IMR-90 (cell line): ENCODE results near the gene C1GALT1C1. TPM values are rescaled to one million over a fixed set of nuclear protein-coding genes. Genes with fewer than 3 reads are reported as not detected.

ENCODE experiments used
- ATAC-seq: fragments of 200-7000 bp; cut with Tn5 transposase; 2 replicates; pipeline ENCODE4 v1.9.1; 2020; ENCODE audit warnings: low read depth, mild to moderate bottlenecking, moderate library complexity
- BruUV-seq: library from RNA; stranded (reverse); fragments of 400-500 nt; replicated peaks from 2 replicates; lab custom pipeline; 2021; lab: Mats Ljungman, UMichigan
- CTCF ChIA-PET: fragments of 300-600 bp; formaldehyde crosslinking; extraction: SDS; loops from one replicate; lab custom pipeline; 2021; ENCODE audit warnings: antibody characterized with exemption; lab: Yijun Ruan, JAX
- POLR2A ChIA-PET: fragments of 300-600 bp; sonication (Branson Sonifier 250); formaldehyde crosslinking; loops from one replicate; lab custom pipeline; 2022; ENCODE audit warnings: antibody characterized with exemption; ENCODE audit not compliant: unreplicated experiment; lab: Charles Lee
- DNase-seq: peaks from one replicate; pipeline ENCODE4 v3.0.0; 2013
- H2AFZ ChIP-seq: replicated peaks from 2 replicates; pipeline ENCODE3; 2013; ENCODE audit warnings: low read length, mild to moderate bottlenecking; ENCODE audit not compliant: poor library complexity
- H2AK5ac ChIP-seq: 2 replicates; pipeline ENCODE4 v1.6.1; 2013; ENCODE audit warnings: low read depth, low read length, inconsistent platforms
- H2AK9ac ChIP-seq: replicated peaks from 2 replicates; pipeline ENCODE3; 2013; ENCODE audit warnings: mild to moderate bottlenecking, low read depth, low read length, moderate library complexity; ENCODE audit not compliant: poor library complexity
- H2BK120ac ChIP-seq: 2 replicates; pipeline ENCODE4 v1.6.1; 2013; ENCODE audit warnings: low read depth, low read length, inconsistent platforms
- H2BK15ac ChIP-seq: 3 replicates; pipeline ENCODE4 v1.6.1; 2013; ENCODE audit warnings: low read depth, low read length, inconsistent platforms
- H2BK20ac ChIP-seq: 2 replicates; pipeline ENCODE4 v1.6.1; 2013; ENCODE audit warnings: low read depth, mild to moderate bottlenecking, inconsistent platforms, low read length, moderate library complexity
- H2BK5ac ChIP-seq: 2 replicates; pipeline ENCODE4 v1.6.1; 2013; ENCODE audit warnings: mild to moderate bottlenecking, low read depth, low read length, inconsistent platforms; ENCODE audit not compliant: poor library complexity, severe bottlenecking
- H3K14ac ChIP-seq: replicated peaks from 2 replicates; pipeline ENCODE4 v1.6.1; 2013; ENCODE audit warnings: low read depth, low read length, inconsistent platforms
- H3K18ac ChIP-seq: 2 replicates; pipeline ENCODE4 v1.6.1; 2013; ENCODE audit warnings: low read depth, low read length, control low read depth
- H3K23ac ChIP-seq: 2 replicates; pipeline ENCODE4 v1.6.1; 2013; ENCODE audit warnings: low read depth, low read length, inconsistent platforms
- H3K27ac ChIP-seq: 2 replicates; pipeline ENCODE4 v1.5.1; 2013; ENCODE audit warnings: mild to moderate bottlenecking, control low read depth, low read length; ENCODE audit not compliant: insufficient read depth
- H3K27me3 ChIP-seq: 2 replicates; pipeline ENCODE4 v1.6.1; 2013; ENCODE audit warnings: low read length; ENCODE audit not compliant: control insufficient read depth, insufficient read depth
- H3K36me3 ChIP-seq: 2 replicates; pipeline ENCODE4 v1.6.1; 2013; ENCODE audit warnings: low read length, mixed read lengths; ENCODE audit not compliant: control insufficient read depth, insufficient read depth
- H3K4ac ChIP-seq: 2 replicates; pipeline ENCODE4 v1.6.1; 2013; ENCODE audit warnings: low read depth, low read length, inconsistent platforms
- H3K4me1 ChIP-seq: 2 replicates; pipeline ENCODE4 v1.6.1; 2013; ENCODE audit warnings: low read length, mixed read lengths; ENCODE audit not compliant: control insufficient read depth, insufficient read depth
- H3K4me2 ChIP-seq: 2 replicates; pipeline ENCODE4 v1.6.1; 2013; ENCODE audit warnings: low read depth, mild to moderate bottlenecking, control low read depth, low read length, moderate library complexity
- H3K4me3 ChIP-seq: 2 replicates; pipeline ENCODE4 v1.5.1; 2013; ENCODE audit warnings: low read depth, mild to moderate bottlenecking, control low read depth, low read length, moderate library complexity; ENCODE audit not compliant: insufficient read depth
- H3K56ac ChIP-seq: 2 replicates; pipeline ENCODE4 v1.6.1; 2013; ENCODE audit warnings: low read length, inconsistent platforms; ENCODE audit not compliant: insufficient read depth; ENCODE audit errors: extremely low read depth
- H3K79me1 ChIP-seq, 2 experiments: 2 replicates each; pipeline ENCODE4 v1.6.1; 2013; ENCODE audit warnings: low read length in 2 of 2, inconsistent platforms in 1 of 2, low read depth in 1 of 2
- H3K9ac ChIP-seq: 2 replicates; pipeline ENCODE4 v1.6.1; 2013; ENCODE audit warnings: low read depth, low read length, control low read depth
- H3K9me1 ChIP-seq: 2 replicates; pipeline ENCODE4 v1.6.1; 2013; ENCODE audit warnings: low read length, inconsistent platforms; ENCODE audit not compliant: insufficient read depth
- H3K9me3 ChIP-seq: 2 replicates; pipeline ENCODE4 v1.6.1; 2013; ENCODE audit warnings: low read length; ENCODE audit not compliant: control insufficient read depth, insufficient read depth
- H4K20me1 ChIP-seq: 2 replicates; pipeline ENCODE4 v1.6.1; 2013; ENCODE audit warnings: low read length, inconsistent platforms; ENCODE audit not compliant: insufficient read depth
- H4K5ac ChIP-seq: 2 replicates; pipeline ENCODE4 v1.6.1; 2013; ENCODE audit warnings: mild to moderate bottlenecking, low read depth, low read length, control low read depth
- H4K8ac ChIP-seq, 2 experiments: 2 replicates each; pipeline ENCODE4 v1.6.1; 2013; ENCODE audit warnings: low read depth in 2 of 2, low read length in 2 of 2, control low read depth in 1 of 2, inconsistent platforms in 1 of 2
- H4K91ac ChIP-seq: 2 replicates; pipeline ENCODE4 v1.6.1; 2013; ENCODE audit warnings: low read depth, low read length, inconsistent platforms; ENCODE audit not compliant: insufficient read depth
- BHLHE40 ChIP-seq: fragments of 150-350 bp; IDR thresholded peaks from 2 replicates; pipeline ENCODE4 v1.6.1; 2016; ENCODE audit warnings: mild to moderate bottlenecking, low read depth, low read length
- CEBPB ChIP-seq: IDR thresholded peaks from 2 replicates; pipeline ENCODE4 v1.6.1; 2012; ENCODE audit warnings: low read depth, low read length, improper control_type of control experiment
- CHD1 ChIP-seq: IDR thresholded peaks from 2 replicates; pipeline ENCODE4 v1.6.1; 2012; ENCODE audit warnings: low read depth, low read length, improper control_type of control experiment
- FOS ChIP-seq: fragments of 150-350 bp; IDR thresholded peaks from 2 replicates; pipeline ENCODE4 v1.6.1; 2016; ENCODE audit warnings: low read depth, low read length
- MAFK ChIP-seq: IDR thresholded peaks from 2 replicates; pipeline ENCODE4 v1.6.1; 2012; ENCODE audit warnings: low read depth, low read length, improper control_type of control experiment
- MAZ ChIP-seq: IDR thresholded peaks from 2 replicates; pipeline ENCODE4 v1.6.1; 2012; ENCODE audit warnings: low read depth, mild to moderate bottlenecking, low read length, improper control_type of control experiment, moderate library complexity, borderline replicate concordance
- MXI1 ChIP-seq: IDR thresholded peaks from 2 replicates; pipeline ENCODE4 v1.6.1; 2012; ENCODE audit warnings: low read depth, mild to moderate bottlenecking, low read length, moderate library complexity, borderline replicate concordance
- NFE2L2 ChIP-seq: fragments of 150-350 bp; IDR thresholded peaks from 2 replicates; pipeline ENCODE4 v1.6.1; 2016; ENCODE audit warnings: low read depth, mild to moderate bottlenecking, low read length
- POLR2A ChIP-seq: IDR thresholded peaks from 2 replicates; pipeline ENCODE4 v1.6.1; 2012; ENCODE audit warnings: mild to moderate bottlenecking, low read depth, low read length
- RAD21 ChIP-seq: IDR thresholded peaks from 2 replicates; pipeline ENCODE4 v1.6.1; 2012; ENCODE audit warnings: low read length, improper control_type of control experiment
- RCOR1 ChIP-seq: IDR thresholded peaks from 2 replicates; pipeline ENCODE4 v1.6.1; 2012; ENCODE audit warnings: mild to moderate bottlenecking, low read length, improper control_type of control experiment; ENCODE audit not compliant: insufficient replicate concordance
- RFX5 ChIP-seq: IDR thresholded peaks from 2 replicates; pipeline ENCODE4 v1.8.0; 2012; ENCODE audit warnings: low read depth, mild to moderate bottlenecking, low read length, moderate library complexity
- SMC3 ChIP-seq: fragments of 150-350 bp; IDR thresholded peaks from 2 replicates; pipeline ENCODE4 v1.6.1; 2016; ENCODE audit warnings: low read depth, mild to moderate bottlenecking, antibody characterized with exemption, low read length, moderate library complexity
- WGBS, 2 experiments: methylation state at CpG; one replicate each; pipeline versions ENCODE4 v1.1.5 to v1.1.7; 2013; ENCODE audit warnings: missing lambda C conversion rate in 2 of 2; ENCODE audit not compliant: insufficient read length in 1 of 2; ENCODE audit errors: extremely low coverage in 2 of 2; 5-methylcytosine and 5-hydroxymethylcytosine counted together
- dilution Hi-C: fragments of 300-500 bp; cut with HindIII; formaldehyde crosslinking; loops from one replicate; pipeline ENCODE4 v1.14.3; 2018; ENCODE audit warnings: low sequenced_read_pairs; ENCODE audit not compliant: unreplicated experiment
- in situ Hi-C: fragments of 300-500 bp; cut with MboI; formaldehyde crosslinking; loops from 3 replicates; pipeline ENCODE4 v1.14.3; 2019; ENCODE audit warnings: low sequenced_read_pairs, inconsistent platforms, mixed read lengths
- intact Hi-C: fragments of 100-400 bp; cut with micrococcal nuclease; formaldehyde crosslinking; loops from 2 replicates; pipeline ENCODE4 v1.10.0; 2022
- polyA plus RNA-seq, 3 experiments: library from polyadenylated mRNA; depleted of rRNA; stranded (reverse); fragments of >200 nt; gene quantifications; 2 replicates each; pipeline ENCODE4 v1.2.3, GENCODE V29; 2012; ENCODE audit warnings: low replicate concordance in 1 of 3
- total RNA-seq: library from RNA; depleted of rRNA; stranded (reverse); fragments of >200 nt; gene quantifications from 2 replicates; pipeline ENCODE4 v1.2.3, GENCODE V29; 2012
- TF ChIP-seq, protein P1 (sequence below): fragments of 150-350 bp; IDR thresholded peaks from 2 replicates; pipeline ENCODE4 v1.6.1; 2017; ENCODE audit warnings: mild to moderate bottlenecking, antibody characterized with exemption, low read length, low read depth
- TF ChIP-seq, protein P2 (sequence below): fragments of 150-350 bp; IDR thresholded peaks from 2 replicates; pipeline ENCODE4 v1.6.1; 2016; ENCODE audit warnings: low read depth, mild to moderate bottlenecking, low read length, moderate library complexity, borderline replicate concordance
- TF ChIP-seq, protein P3 (sequence below): conservative IDR thresholded peaks from 2 replicates; pipeline ENCODE4 v1.5.1; 2012; ENCODE audit warnings: mild to moderate bottlenecking, low read depth, low read length, improper control_type of control experiment

The C1GALT1C1 gene
- total and polyA plus RNA-seq, 2 of the 4 experiments (the other 2 are of a cell fraction), result 15.2 to 20.0 TPM

DNA sequence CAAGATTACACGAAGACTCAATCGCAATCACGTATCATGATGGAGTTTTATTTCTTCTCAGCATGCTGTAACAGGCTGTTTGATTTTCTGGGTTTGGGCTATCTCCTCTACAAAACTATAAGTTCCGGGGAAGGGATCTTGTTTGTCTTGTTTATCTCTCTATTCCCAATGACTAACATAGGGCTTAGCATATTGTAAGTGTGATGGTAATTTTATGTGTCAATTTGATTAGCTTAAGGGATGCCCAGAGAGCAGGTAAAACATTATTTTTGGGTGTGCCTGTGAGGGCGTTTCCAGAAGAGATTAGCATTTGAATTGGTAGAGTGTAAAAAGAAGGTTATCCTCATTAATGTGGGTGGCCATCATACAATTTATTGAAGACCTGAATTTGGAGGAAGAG is 32.8 kb upstream of the C1GALT1C1 start:
- Histone ChIP-seq H2BK120ac (no peak overlapping the region), H4K91ac (no peak overlapping the region), H3K27me3 (no peaks in the 10 kb centered on the region), H2AFZ (no peak overlapping the region), H3K14ac (no peak overlapping the region), H2BK5ac (no peak overlapping the region), H3K23ac (no peak overlapping the region), H3K4me1 (no peaks in the 10 kb centered on the region), H3K4ac (no peak overlapping the region), H3K9me3 (no peaks in the 10 kb centered on the region), H2AK5ac (no peak overlapping the region), H2BK15ac (no peak overlapping the region), H4K5ac (no peak overlapping the region), H4K20me1 (no peaks in the 10 kb centered on the region), H3K9me1 (no peaks in the 10 kb centered on the region), H3K18ac (no peak overlapping the region), H4K8ac (no peak overlapping the region), H3K36me3 (no peaks in the 10 kb centered on the region), H2AK9ac (no peak overlapping the region), H3K56ac (no peak overlapping the region), H3K4me3 (no peak overlapping the region), H3K79me1 (no peaks in the 10 kb centered on the region), H2BK20ac (no peak overlapping the region), H3K27ac (no peak overlapping the region), H3K9ac (no peak overlapping the region), H3K4me2 (no peak overlapping the region)
- intact Hi-C loops, result no loop called here
- ChIA-PET CTCF (interaction anchor here (1.2 kb wide), 1 partner anchor 164 kb away, joined by 3 read pairs; no protein-coding TSS in a partner anchor), POLR2A (no interaction called here)
- WGBS, 2 experiments, result 20% methylated on average over 1 of the region's 5 CpGs; no CpG with 5 or more reads in 1 of the 2 experiments
- DNase-seq (no peak), ATAC-seq (no peak)
- no TSS peak for BruUV-seq
- dilution Hi-C loops, result no loop called here
- TF ChIP-seq RFX5 (no peak), MXI1 (no peak), CHD1 (no peak), RAD21 (no peak), NFE2L2 (no peak), CEBPB (no peak), POLR2A (no peak), FOS (no peak), SMC3 (no peak), BHLHE40 (no peak), MAFK (no peak), RCOR1 (no peak), MAZ (no peak)
- TF ChIP-seq, protein P1, sequence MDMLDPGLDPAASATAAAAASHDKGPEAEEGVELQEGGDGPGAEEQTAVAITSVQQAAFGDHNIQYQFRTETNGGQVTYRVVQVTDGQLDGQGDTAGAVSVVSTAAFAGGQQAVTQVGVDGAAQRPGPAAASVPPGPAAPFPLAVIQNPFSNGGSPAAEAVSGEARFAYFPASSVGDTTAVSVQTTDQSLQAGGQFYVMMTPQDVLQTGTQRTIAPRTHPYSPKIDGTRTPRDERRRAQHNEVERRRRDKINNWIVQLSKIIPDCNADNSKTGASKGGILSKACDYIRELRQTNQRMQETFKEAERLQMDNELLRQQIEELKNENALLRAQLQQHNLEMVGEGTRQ, result no peak
- TF ChIP-seq, protein P2, sequence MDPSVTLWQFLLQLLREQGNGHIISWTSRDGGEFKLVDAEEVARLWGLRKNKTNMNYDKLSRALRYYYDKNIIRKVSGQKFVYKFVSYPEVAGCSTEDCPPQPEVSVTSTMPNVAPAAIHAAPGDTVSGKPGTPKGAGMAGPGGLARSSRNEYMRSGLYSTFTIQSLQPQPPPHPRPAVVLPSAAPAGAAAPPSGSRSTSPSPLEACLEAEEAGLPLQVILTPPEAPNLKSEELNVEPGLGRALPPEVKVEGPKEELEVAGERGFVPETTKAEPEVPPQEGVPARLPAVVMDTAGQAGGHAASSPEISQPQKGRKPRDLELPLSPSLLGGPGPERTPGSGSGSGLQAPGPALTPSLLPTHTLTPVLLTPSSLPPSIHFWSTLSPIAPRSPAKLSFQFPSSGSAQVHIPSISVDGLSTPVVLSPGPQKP, result no peak
- TF ChIP-seq, protein P3, sequence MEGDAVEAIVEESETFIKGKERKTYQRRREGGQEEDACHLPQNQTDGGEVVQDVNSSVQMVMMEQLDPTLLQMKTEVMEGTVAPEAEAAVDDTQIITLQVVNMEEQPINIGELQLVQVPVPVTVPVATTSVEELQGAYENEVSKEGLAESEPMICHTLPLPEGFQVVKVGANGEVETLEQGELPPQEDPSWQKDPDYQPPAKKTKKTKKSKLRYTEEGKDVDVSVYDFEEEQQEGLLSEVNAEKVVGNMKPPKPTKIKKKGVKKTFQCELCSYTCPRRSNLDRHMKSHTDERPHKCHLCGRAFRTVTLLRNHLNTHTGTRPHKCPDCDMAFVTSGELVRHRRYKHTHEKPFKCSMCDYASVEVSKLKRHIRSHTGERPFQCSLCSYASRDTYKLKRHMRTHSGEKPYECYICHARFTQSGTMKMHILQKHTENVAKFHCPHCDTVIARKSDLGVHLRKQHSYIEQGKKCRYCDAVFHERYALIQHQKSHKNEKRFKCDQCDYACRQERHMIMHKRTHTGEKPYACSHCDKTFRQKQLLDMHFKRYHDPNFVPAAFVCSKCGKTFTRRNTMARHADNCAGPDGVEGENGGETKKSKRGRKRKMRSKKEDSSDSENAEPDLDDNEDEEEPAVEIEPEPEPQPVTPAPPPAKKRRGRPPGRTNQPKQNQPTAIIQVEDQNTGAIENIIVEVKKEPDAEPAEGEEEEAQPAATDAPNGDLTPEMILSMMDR, result no peak
- in situ Hi-C loops, result loop anchor here (10.0 kb wide), 1 partner anchor 158 kb away; no protein-coding TSS in a partner anchor
